ENCODE results near the gene MICAL2. TPM values are rescaled to one million over a fixed set of nuclear protein-coding genes. Genes with fewer than 3 reads are reported as not detected.

Gene MICAL2
- total RNA-seq, 1 experiment from 2014 or later = 37.4 TPM

GRCh38 chr11:12129227-12129626 is 18.8 kb downstream of the MICAL2 start:
- RAD21 ChIA-PET (ENCODE audit: low non-redundant PET in 1 of 2, low total read pairs in 2 of 2, uncharacterized antibody in 2 of 2, unreplicated experiment in 2 of 2) = no interaction called here
- no peak for DNase-seq (ENCODE audit: low read depth, low spot score)
- Histone ChIP-seq H3K4me3 (replicated peaks in 1 of 2; ENCODE audit: low read depth in 1 of 2, low read length in 2 of 2) (no peak overlapping the region), H3K79me2 (ENCODE audit: insufficient read depth, low read length) (peaks cover 3% of the 10 kb centered on the region; the same call in 1 of the 2 replicates), H4K20me1 (ENCODE audit: insufficient read depth) (no peaks in the 10 kb centered on the region), H3K9me2 (ENCODE audit: insufficient read depth) (no peaks in the 10 kb centered on the region), H3K36me3 (ENCODE audit: control insufficient read depth in 1 of 2, insufficient read depth in 2 of 2, low read length in 2 of 2) (no peaks in the 10 kb centered on the region), H3K9ac (ENCODE audit: low read length) (no peak overlapping the region), H3K4me2 (ENCODE audit: low read length) (no peak overlapping the region), H3K4me1 (ENCODE audit: control insufficient read depth in 1 of 2, insufficient read depth in 2 of 2, low read length in 2 of 2) (peaks cover 19 to 46% of the 10 kb centered on the region in 2 experiments), H2AFZ (ENCODE audit: low read depth, low read length, poor library complexity, severe bottlenecking) (no peak overlapping the region), H3K9me3 (ENCODE audit: control insufficient read depth in 1 of 2, insufficient read depth in 1 of 2, low read depth in 1 of 2, low read length in 2 of 2) (no peaks in the 10 kb centered on the region), H3K27ac (ENCODE audit: low read depth, low read length) (no peak overlapping the region), H3K27me3 (ENCODE audit: insufficient read depth, low read length) (no peaks in the 10 kb centered on the region)
- POLR2A ChIA-PET = no interaction called here
- BruUV-seq (replicated peaks) = no TSS peak
- no peak for ATAC-seq
- no peak for TF ChIP-seq FOSL1 (IDR thresholded peaks at IDR 0.05; ENCODE audit: low read depth)
- TF ChIP-seq TCF7L2 (IDR thresholded peaks at IDR 0.05; ENCODE audit: borderline replicate concordance, extremely low read depth, insufficient read depth, insufficient read length) = no peak
- TF ChIP-seq RAD21 (IDR thresholded peaks at IDR 0.05; ENCODE audit: low read depth) = no peak
- TF ChIP-seq EZH2phosphoT487 (IDR thresholded peaks at IDR 0.05; ENCODE audit: borderline replicate concordance) = no peak
- no peak for TF ChIP-seq CEBPB (IDR thresholded peaks at IDR 0.05; ENCODE audit: low read depth)
- CTCF ChIA-PET = no interaction called here
- intact Hi-C loops (cut with micrococcal nuclease) = no loop called here

- Histone ChIP-seq H2AFZ (ENCODE audit: low read depth, low read length, poor library complexity, severe bottlenecking) (no peak overlapping the region), H3K79me2 (ENCODE audit: insufficient read depth, low read length) (peaks cover 3% of the 10 kb centered on the region; the same call in 1 of the 2 replicates), H3K4me2 (ENCODE audit: low read length) (no peak overlapping the region), H3K4me3 (replicated peaks in 1 of 2; ENCODE audit: low read depth in 1 of 2, low read length in 2 of 2) (no peak overlapping the region), H3K9ac (ENCODE audit: low read length) (no peak overlapping the region), H3K9me3 (ENCODE audit: control insufficient read depth in 1 of 2, insufficient read depth in 1 of 2, low read depth in 1 of 2, low read length in 2 of 2) (no peaks in the 10 kb centered on the region), H4K20me1 (ENCODE audit: insufficient read depth) (no peaks in the 10 kb centered on the region), H3K9me2 (ENCODE audit: insufficient read depth) (no peaks in the 10 kb centered on the region), H3K27me3 (ENCODE audit: insufficient read depth, low read length) (no peaks in the 10 kb centered on the region), H3K36me3 (ENCODE audit: control insufficient read depth in 1 of 2, insufficient read depth in 2 of 2, low read length in 2 of 2) (no peaks in the 10 kb centered on the region), H3K4me1 (ENCODE audit: control insufficient read depth in 1 of 2, insufficient read depth in 2 of 2, low read length in 2 of 2) (peaks cover 18 to 40% of the 10 kb centered on the region in 2 experiments), H3K27ac (ENCODE audit: low read depth, low read length) (no peak overlapping the region)
- ChIA-PET POLR2A (no interaction called here), CTCF (no interaction called here), RAD21 (ENCODE audit: low non-redundant PET in 1 of 2, low total read pairs in 2 of 2, uncharacterized antibody in 2 of 2, unreplicated experiment in 2 of 2) (no interaction called here)
- ATAC-seq (no peak), DNase-seq (ENCODE audit: low read depth, low spot score) (no peak)
- no TSS peak for BruUV-seq (replicated peaks)
- TF ChIP-seq EZH2 (IDR thresholded peaks at IDR 0.05) (no peak), ELF1 (IDR thresholded peaks at IDR 0.05; ENCODE audit: borderline replicate concordance, low read depth) (no peak), JUND (IDR thresholded peaks at IDR 0.05) (no peak), MAX (IDR thresholded peaks at IDR 0.05) (no peak)
- intact Hi-C loops (cut with micrococcal nuclease) = no loop called here
Observed at GRCh38 chr11:12130180-12130980, 20.0 kb downstream of the MICAL2 start.

Data from HCT116 (cell line).